OCI-LY3 (cell line): ENCODE measurements around the gene SLC35D2.
A peak's percentile ranks its signal among the peaks of the same experiment; 100 is the strongest.

Experiments used
- H2AFZ ChIP-seq: fragments of 200-600, 300-600 bp; shearing (Covaris generic); 2 replicates; pipeline ENCODE4 v1.6.0; 2014; ENCODE audit warnings: antibody characterized with exemption, low read depth, low read length
- H3K27ac ChIP-seq: fragments of 200-600, 300-600 bp; sonication (generic); 2 replicates; pipeline ENCODE4 v1.5.1; 2014; ENCODE audit warnings: mild to moderate bottlenecking, low read length, moderate library complexity, mixed read lengths
- H3K27me3 ChIP-seq: fragments of 200-600, 300-600 bp; sonication (generic); 2 replicates; pipeline ENCODE4 v1.6.1; 2014; ENCODE audit warnings: low read depth, low read length, mixed read lengths
- H3K36me3 ChIP-seq: fragments of 200-600, 300-600 bp; sonication (generic); replicated peaks from 2 replicates; pipeline ENCODE3; 2014; ENCODE audit warnings: low read depth, low read length, mixed read lengths
- H3K4me1 ChIP-seq: fragments of 300-600, 200-600 bp; sonication (generic); 2 replicates; pipeline ENCODE4 v1.6.1; 2014; ENCODE audit warnings: low read length, mixed read lengths
- H3K4me2 ChIP-seq: fragments of 200-600, 300-600 bp; sonication (generic); 2 replicates; pipeline ENCODE4 v1.6.1; 2014; ENCODE audit warnings: low read length, mixed read lengths
- H3K4me3 ChIP-seq: fragments of 300-600, 200-600 bp; sonication (generic); 2 replicates; pipeline ENCODE4 v1.5.1; 2014; ENCODE audit warnings: antibody characterized with exemption, mild to moderate bottlenecking, low read length, moderate library complexity
- H3K79me2 ChIP-seq: fragments of 300-600, 200-600 bp; shearing (Covaris generic); 2 replicates; pipeline ENCODE4 v1.6.1; 2014; ENCODE audit warnings: mild to moderate bottlenecking, low read length, mixed read lengths
- H3K9ac ChIP-seq: fragments of 300-600, 200-600 bp; shearing (Covaris generic); 2 replicates; pipeline ENCODE4 v1.6.0; 2014; ENCODE audit warnings: mild to moderate bottlenecking, low read length, moderate library complexity
- H3K9me3 ChIP-seq: fragments of 200-600, 300-600 bp; shearing (Covaris generic); 2 replicates; pipeline ENCODE4 v1.6.1; 2014; ENCODE audit warnings: low read length, mixed read lengths; ENCODE audit not compliant: insufficient read depth
- H4K20me1 ChIP-seq: fragments of 200-600, 300-600 bp; sonication (generic); 2 replicates; pipeline ENCODE4 v1.6.1; 2016; ENCODE audit warnings: low read length, mixed read lengths; ENCODE audit not compliant: insufficient read depth
- EZH2phosphoT487 ChIP-seq: fragments of 200-600 bp; shearing (Covaris generic); IDR thresholded peaks from 2 replicates; pipeline ENCODE4 v1.6.1; 2018; ENCODE audit warnings: antibody characterized with exemption, mixed run types, low read depth
- TF ChIP-seq, protein P1 (sequence below): fragments of 200-600, 300-600 bp; sonication (generic); IDR thresholded peaks from 2 replicates; pipeline ENCODE4 v1.5.1; 2014; ENCODE audit warnings: antibody characterized with exemption, low read length, low read depth

SLC35D2 gene

DNA sequence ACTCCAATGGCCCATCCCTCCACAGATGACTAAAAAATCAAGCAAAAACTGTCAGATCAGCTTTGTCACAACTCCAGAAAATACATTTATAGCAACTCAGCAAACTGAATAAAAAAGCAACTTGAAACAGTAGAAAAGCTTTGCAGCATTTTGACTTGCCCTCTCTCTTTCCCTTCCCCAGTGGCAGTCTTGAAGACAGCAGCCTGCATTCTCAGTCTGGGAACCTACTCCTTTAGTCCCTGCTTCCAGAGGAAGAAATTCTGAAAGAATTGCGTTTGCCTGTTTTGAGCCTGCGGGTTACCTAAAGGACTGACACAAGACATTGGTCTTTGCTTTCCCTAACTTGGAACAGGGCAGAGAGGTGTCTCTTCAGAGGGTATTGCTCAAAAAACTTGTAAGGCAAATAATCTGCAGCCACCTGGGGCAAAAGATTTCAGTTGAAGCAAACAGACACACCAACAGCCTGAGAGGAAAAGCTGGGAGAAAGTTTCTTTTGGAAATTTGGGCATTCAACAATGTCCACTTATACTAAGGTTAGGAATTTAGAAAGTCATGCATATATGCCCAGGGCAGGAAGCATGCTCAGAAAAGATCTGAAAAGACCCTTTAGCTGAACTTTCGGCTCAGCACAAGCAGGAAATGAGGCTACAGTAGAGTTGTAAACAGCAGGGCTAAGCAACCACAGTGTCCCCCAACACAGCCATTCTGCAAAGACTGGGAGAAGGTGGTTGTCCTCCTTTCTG, 15.2 kb upstream of the SLC35D2 start:
- Histone ChIP-seq H3K79me2 (peaks cover 84% of the 10 kb centered on the region), H3K27me3 (no peaks in the 10 kb centered on the region), H3K4me1 (no peaks in the 10 kb centered on the region), H3K36me3 (peaks cover 29% of the 10 kb centered on the region), H3K9ac (no peak overlapping the region), H3K4me2 (no peak overlapping the region), H4K20me1 (peaks cover 51% of the 10 kb centered on the region), H3K9me3 (no peaks in the 10 kb centered on the region), H3K4me3 (no peak overlapping the region), H3K27ac (peak overlapping the region; percentile 6; the same call in 1 of the 2 replicates), H2AFZ (no peak overlapping the region)
- TF ChIP-seq, protein P1, sequence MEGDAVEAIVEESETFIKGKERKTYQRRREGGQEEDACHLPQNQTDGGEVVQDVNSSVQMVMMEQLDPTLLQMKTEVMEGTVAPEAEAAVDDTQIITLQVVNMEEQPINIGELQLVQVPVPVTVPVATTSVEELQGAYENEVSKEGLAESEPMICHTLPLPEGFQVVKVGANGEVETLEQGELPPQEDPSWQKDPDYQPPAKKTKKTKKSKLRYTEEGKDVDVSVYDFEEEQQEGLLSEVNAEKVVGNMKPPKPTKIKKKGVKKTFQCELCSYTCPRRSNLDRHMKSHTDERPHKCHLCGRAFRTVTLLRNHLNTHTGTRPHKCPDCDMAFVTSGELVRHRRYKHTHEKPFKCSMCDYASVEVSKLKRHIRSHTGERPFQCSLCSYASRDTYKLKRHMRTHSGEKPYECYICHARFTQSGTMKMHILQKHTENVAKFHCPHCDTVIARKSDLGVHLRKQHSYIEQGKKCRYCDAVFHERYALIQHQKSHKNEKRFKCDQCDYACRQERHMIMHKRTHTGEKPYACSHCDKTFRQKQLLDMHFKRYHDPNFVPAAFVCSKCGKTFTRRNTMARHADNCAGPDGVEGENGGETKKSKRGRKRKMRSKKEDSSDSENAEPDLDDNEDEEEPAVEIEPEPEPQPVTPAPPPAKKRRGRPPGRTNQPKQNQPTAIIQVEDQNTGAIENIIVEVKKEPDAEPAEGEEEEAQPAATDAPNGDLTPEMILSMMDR, result no peak
- no peak for TF ChIP-seq EZH2phosphoT487

DNA sequence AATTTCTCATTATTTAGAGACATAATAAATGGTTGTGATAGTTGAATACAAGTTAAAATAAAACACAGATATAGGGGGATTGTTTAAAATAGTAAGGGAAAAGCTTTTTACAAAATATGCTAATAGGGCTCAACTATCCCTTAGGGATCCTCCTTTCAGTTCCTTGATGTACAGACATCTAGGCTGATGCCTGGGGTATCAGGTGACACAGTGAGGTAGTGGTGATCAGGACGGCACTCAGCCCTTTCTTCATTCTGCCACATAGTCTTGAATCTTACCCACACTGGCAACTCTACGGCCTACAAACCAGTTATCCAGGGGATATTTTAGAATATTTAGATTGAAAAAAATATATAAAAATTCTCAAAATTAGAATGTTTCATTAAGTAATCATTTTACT, 12.5 kb upstream of the SLC35D2 start:
- peaks cover 58% of the 10 kb centered on the region for H3K79me2 ChIP-seq
- no peaks in the 10 kb centered on the region for H3K27me3 ChIP-seq
- no peak overlapping the region for H3K27ac ChIP-seq
- H4K20me1 ChIP-seq, result peaks cover 40% of the 10 kb centered on the region
- no peak overlapping the region for H3K4me2 ChIP-seq
- TF ChIP-seq EZH2phosphoT487, result no peak
- TF ChIP-seq, protein P1, result no peak
- H3K9me3 ChIP-seq, result no peaks in the 10 kb centered on the region
- no peaks in the 10 kb centered on the region for H3K4me1 ChIP-seq
- H3K36me3 ChIP-seq, result peaks cover 46% of the 10 kb centered on the region
- no peak overlapping the region for H2AFZ ChIP-seq
- no peak overlapping the region for H3K9ac ChIP-seq
- H3K4me3 ChIP-seq, result no peak overlapping the region

DNA sequence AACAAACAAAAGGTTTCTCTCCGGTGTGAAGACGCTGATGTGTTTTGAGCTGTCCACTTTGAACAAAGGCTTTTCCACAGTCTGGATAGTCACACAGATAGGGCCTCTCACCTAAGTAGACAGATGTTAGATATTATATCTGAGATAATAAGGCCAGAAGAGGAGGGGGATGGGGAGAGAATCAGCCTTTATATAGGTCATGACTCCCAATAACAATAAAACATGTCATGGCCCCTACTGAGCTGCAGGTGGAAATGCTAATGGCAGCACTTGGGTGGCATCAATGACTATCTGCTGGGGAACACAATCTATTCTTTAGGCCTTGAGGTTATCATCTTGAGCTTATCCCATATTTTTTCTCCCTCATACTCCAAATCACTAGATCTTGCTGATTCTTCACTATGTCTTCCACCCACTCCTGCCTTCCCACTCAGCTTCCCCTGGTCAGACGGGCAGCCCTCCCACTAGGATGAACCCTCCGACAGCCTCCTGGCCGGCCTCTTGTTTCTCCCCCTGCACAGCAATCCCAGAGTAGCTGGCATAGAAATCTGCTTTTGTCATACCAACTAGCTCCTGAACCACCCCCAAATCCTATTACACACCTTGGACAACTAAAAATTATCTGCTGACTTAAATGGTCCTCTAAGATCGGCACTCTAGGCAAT, 11.5 kb upstream of the SLC35D2 start:
- peaks cover 49% of the 10 kb centered on the region for H3K36me3 ChIP-seq
- no peaks in the 10 kb centered on the region for H3K4me1 ChIP-seq
- TF ChIP-seq, protein P1, result no peak
- peaks cover 31% of the 10 kb centered on the region for H4K20me1 ChIP-seq
- peaks cover 48% of the 10 kb centered on the region for H3K79me2 ChIP-seq
- no peaks in the 10 kb centered on the region for H3K9me3 ChIP-seq
- no peak overlapping the region for H3K9ac ChIP-seq
- no peak overlapping the region for H3K27ac ChIP-seq
- no peaks in the 10 kb centered on the region for H3K27me3 ChIP-seq
- no peak overlapping the region for H2AFZ ChIP-seq
- H3K4me2 ChIP-seq, result no peak overlapping the region
- no peak overlapping the region for H3K4me3 ChIP-seq

DNA sequence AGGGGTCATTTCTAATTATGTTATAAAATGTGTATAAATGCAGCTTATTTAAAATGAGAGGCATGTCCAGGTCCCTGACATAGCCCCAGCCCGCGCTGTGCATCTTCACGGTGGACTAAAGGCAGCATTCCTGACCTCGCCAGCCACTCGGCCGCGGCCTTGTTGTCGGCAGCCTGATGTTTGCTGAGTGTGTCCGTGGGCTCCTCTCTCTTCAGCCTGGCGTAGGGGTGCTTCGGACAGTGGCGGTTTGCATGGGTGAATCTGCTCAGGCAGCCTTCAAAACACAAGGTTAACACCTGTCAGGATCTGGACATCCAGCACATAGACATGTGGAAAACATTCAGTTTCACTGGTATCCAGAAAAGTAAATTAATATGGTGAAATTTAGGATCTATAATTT, 8.8 kb upstream of the SLC35D2 start:
- no peaks in the 10 kb centered on the region for H3K27me3 ChIP-seq
- H3K27ac ChIP-seq, result no peak overlapping the region
- no peak overlapping the region for H2AFZ ChIP-seq
- H3K36me3 ChIP-seq, result peaks cover 58% of the 10 kb centered on the region
- TF ChIP-seq EZH2phosphoT487, result no peak
- TF ChIP-seq, protein P1, result no peak
- no peak overlapping the region for H3K4me2 ChIP-seq
- H3K9ac ChIP-seq, result no peak overlapping the region
- H3K79me2 ChIP-seq, result peaks cover 24% of the 10 kb centered on the region
- H3K4me3 ChIP-seq, result no peak overlapping the region
- peaks cover 13% of the 10 kb centered on the region for H4K20me1 ChIP-seq
- no peaks in the 10 kb centered on the region for H3K4me1 ChIP-seq
- no peaks in the 10 kb centered on the region for H3K9me3 ChIP-seq
